ENCODE data around the gene PLA2G2A.
"Not testable (repeated sequence)": the region's sequence is repeated elsewhere in the genome, so short reads cannot be mapped to it uniquely, and the experiment has no call there.

The PLA2G2A gene

GRCh38 chr1:19979494-19979977 lies at the start of gene PLA2G2A:
Gene PLA2G2A (minus strand): TSS chr1:19979618. CDS start chr1:19978773, 845 bp downstream.
- no peak for DNase-seq

GRCh38 chr1:20028726-20029125 lies 49.3 kb upstream of the PLA2G2A start:
- DNase-seq: no peak

- DNase-seq: no peak
Measured at GRCh38 chr1:20028125-20028524, 48.7 kb upstream of the PLA2G2A start.

- no peak for DNase-seq
Measured at GRCh38 chr1:20017741-20018140, 38.3 kb upstream of the PLA2G2A start.

- DNase-seq: no peak
Measured at GRCh38 chr1:20014153-20014552, 34.7 kb upstream of the PLA2G2A start.

- DNase-seq: no peak
Measured at GRCh38 chr1:20010016-20010415, 30.6 kb upstream of the PLA2G2A start.

- DNase-seq: no peak
Measured at GRCh38 chr1:20009212-20009611, 29.8 kb upstream of the PLA2G2A start.

- no peak for DNase-seq
Measured at GRCh38 chr1:20008391-20008841, 29.0 kb upstream of the PLA2G2A start.

GRCh38 chr1:19998823-19999222 lies 19.4 kb upstream of the PLA2G2A start:
- not testable (repeated sequence) for DNase-seq

GRCh38 chr1:19990689-19991088 lies 11.3 kb upstream of the PLA2G2A start:
- DNase-seq: no peak

- DNase-seq: not testable (repeated sequence)
Measured at GRCh38 chr1:19990182-19990582, 10.8 kb upstream of the PLA2G2A start.

GRCh38 chr1:19988267-19989006 lies 9.0 kb upstream of the PLA2G2A start:
- DNase-seq: no peak

GRCh38 chr1:19987719-19988118 lies 8.3 kb upstream of the PLA2G2A start:
- no peak for DNase-seq

- DNase-seq: not testable (repeated sequence)
Measured at GRCh38 chr1:19984409-19985016, 5.1 kb upstream of the PLA2G2A start.

GRCh38 chr1:19981507-19982312 lies 2.3 kb upstream of the PLA2G2A start:
- DNase-seq: no peak

- DNase-seq: no peak
Measured at GRCh38 chr1:19981170-19981506, 1.7 kb upstream of the PLA2G2A start.

GRCh38 chr1:19980314-19980713 lies 896 bp upstream of the PLA2G2A start:
- no peak for DNase-seq

GRCh38 chr1:19978143-19978542 lies 1.3 kb downstream of the PLA2G2A start:
- no peak for DNase-seq

- no peak for DNase-seq
Measured at GRCh38 chr1:19976317-19977003, 3.0 kb downstream of the PLA2G2A start.

GRCh38 chr1:19975423-19976193 lies 3.8 kb downstream of the PLA2G2A start:
- DNase-seq: no peak

- DNase-seq: peak; percentile 29
Measured at GRCh38 chr1:19974822-19975416, 4.5 kb downstream of the PLA2G2A start.

- no peak for DNase-seq
Measured at GRCh38 chr1:19973616-19974015, 5.8 kb downstream of the PLA2G2A start.
